DMS153 treated with DMSO at 0.1 percent for 48 hours (cell line): ENCODE results near the gene CAV1.

Experiments
- DNase-seq: peaks from one replicate; lab custom pipeline; 2025; ENCODE audit not compliant: unreplicated experiment; lab: John Stamatoyannopoulos, UW

The CAV1 gene

DNA sequence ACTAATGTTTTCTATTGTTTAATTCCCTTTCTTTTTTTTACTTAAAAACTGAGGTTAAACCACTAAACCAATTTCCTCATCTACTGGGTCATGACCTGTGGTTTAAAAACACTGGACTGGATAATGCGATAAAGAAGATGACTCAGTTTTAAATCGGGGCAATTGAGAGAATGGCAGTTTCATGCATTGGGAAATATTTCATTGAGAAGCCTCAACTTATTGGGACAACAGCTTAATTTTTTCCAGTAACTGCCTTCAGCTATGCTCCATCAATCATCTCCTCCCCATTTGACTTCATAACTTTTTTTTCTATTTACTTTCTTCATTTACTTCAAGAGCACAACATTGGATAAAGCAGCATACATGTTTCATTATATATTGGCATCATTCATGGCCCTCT, 85.4 kb downstream of the CAV1 start:
- no peak for DNase-seq

- DNase-seq = no peak
Observed at GRCh38 chr7:116610721-116611120, 85.9 kb downstream of the CAV1 start.
